Coronary artery (tissue), 2 donors: ENCODE results near the gene ANAPC15.

Experiments used
- DNase-seq: peaks from one replicate; pipeline ENCODE4 v3.0.0-alpha.2; 2017; ENCODE audit warnings: low spot score
- H3K27ac ChIP-seq, 2 donors: fragments of 200-600 bp; sonication (generic); one replicate each; pipeline ENCODE4 v1.5.1; 2016 to 2019
- H3K4me3 ChIP-seq: fragments of 200-600 bp; sonication (generic); 2 replicates; pipeline ENCODE4 v1.5.1; 2016; ENCODE audit warnings: mild to moderate bottlenecking, moderate library complexity
- CTCF ChIP-seq: fragments of 200-600 bp; sonication (generic); IDR thresholded peaks from one replicate; pipeline ENCODE4 v1.5.1; 2019; ENCODE audit warnings: antibody characterized with exemption

The ANAPC15 gene

GRCh38 chr11:72085621-72086351, 26.7 kb downstream of the ANAPC15 start:
- no peak for DNase-seq
- no peak overlapping the region for H3K27ac ChIP-seq
- no peak for TF ChIP-seq CTCF
- no peak overlapping the region for H3K4me3 ChIP-seq

GRCh38 chr11:72084965-72085364, 27.5 kb downstream of the ANAPC15 start:
- TF ChIP-seq CTCF: no peak
- no peak overlapping the region for H3K27ac ChIP-seq
- no peak overlapping the region for H3K4me3 ChIP-seq
- DNase-seq: no peak

- no peak for TF ChIP-seq CTCF
- Histone ChIP-seq H3K27ac (no peak overlapping the region), H3K4me3 (no peak overlapping the region)
- DNase-seq: no peak
Observed at GRCh38 chr11:72084076-72084475, 28.4 kb downstream of the ANAPC15 start.

GRCh38 chr11:72083414-72083813, 29.1 kb downstream of the ANAPC15 start:
- TF ChIP-seq CTCF: no peak

GRCh38 chr11:72081821-72082453, 30.6 kb downstream of the ANAPC15 start:
- peak overlapping the region in 1 of 2 donors; percentile 49 for H3K27ac ChIP-seq
- no peak for DNase-seq
- TF ChIP-seq CTCF: no peak
- no peak overlapping the region for H3K4me3 ChIP-seq

More at GRCh38 chr11:72083414-72083813, 29.1 kb downstream of the ANAPC15 start:
- Histone ChIP-seq H3K27ac (no peak overlapping the region), H3K4me3 (no peak overlapping the region)
- DNase-seq: no peak

- peak overlapping the region; percentile 89 to 93 for H3K27ac ChIP-seq
- TF ChIP-seq CTCF: no peak
- H3K4me3 ChIP-seq: peak overlapping the region; percentile 77
- no peak for DNase-seq
Observed at GRCh38 chr11:72081184-72081644, 31.3 kb downstream of the ANAPC15 start.
